ENCODE results near the gene INSR. TPM values are rescaled to one million over a fixed set of nuclear protein-coding genes. Genes with fewer than 3 reads are reported as not detected.
A peak's percentile ranks its signal among the peaks of the same experiment; 100 is the strongest.

Gene INSR
- total and polyA plus RNA-seq, 10 of the 15 experiments (the other 5 are each of a cell fraction or from before 2014, with no cell fraction given), result 4.2 to 34.9 (median 13.6) TPM

DNA sequence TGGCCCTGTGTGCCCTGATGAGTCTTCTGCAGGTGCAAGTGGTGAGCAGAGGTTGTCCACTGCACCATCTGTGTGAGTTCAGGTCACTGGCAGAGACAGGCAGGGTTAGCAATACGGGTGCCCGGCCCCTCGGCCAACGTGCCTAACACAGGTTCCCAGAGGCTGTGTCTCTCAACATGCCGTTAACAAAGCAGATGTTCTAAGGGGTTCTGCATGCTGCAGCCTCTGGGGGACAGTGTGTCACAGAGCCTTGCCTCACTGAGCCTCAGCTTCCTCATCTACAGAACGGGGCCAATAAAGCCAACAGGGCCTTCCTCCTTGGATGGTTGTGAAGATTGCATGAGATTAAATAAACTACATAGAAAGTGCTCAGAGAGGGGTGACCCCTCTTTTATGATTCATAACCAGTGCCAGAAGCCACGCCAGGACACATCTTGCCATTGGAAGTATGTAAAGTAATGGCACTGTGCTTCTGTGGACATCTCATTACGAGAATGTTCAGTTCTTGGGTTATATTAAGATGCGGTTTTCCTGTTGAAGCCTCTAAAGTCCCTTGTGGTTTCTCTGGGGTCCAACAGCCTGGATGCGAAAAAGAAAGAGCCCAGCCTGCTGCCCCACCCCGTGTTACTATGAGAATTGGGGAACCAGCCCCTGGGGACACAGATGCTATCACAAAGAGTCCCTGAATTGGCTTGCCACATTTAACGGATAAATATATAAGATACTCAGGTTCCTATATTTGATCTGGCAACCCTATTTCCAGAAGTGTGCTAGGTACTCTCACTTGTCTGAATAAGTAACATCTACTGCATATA, 43.4 kb upstream of the INSR start (continued):
- TF ChIP-seq, protein P1, sequence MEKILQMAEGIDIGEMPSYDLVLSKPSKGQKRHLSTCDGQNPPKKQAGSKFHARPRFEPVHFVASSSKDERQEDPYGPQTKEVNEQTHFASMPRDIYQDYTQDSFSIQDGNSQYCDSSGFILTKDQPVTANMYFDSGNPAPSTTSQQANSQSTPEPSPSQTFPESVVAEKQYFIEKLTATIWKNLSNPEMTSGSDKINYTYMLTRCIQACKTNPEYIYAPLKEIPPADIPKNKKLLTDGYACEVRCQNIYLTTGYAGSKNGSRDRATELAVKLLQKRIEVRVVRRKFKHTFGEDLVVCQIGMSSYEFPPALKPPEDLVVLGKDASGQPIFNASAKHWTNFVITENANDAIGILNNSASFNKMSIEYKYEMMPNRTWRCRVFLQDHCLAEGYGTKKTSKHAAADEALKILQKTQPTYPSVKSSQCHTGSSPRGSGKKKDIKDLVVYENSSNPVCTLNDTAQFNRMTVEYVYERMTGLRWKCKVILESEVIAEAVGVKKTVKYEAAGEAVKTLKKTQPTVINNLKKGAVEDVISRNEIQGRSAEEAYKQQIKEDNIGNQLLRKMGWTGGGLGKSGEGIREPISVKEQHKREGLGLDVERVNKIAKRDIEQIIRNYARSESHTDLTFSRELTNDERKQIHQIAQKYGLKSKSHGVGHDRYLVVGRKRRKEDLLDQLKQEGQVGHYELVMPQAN (conservative IDR thresholded peaks at IDR 0.05), result no peak; the same call in 1 of the 2 replicates
- peak; percentile 86 for TF ChIP-seq CREM (IDR thresholded peaks at IDR 0.05; ENCODE audit: low read depth)
- TF ChIP-seq CBX5 (IDR thresholded peaks at IDR 0.05; ENCODE audit: low read depth), result no peak
- no peak for TF ChIP-seq NRF1 (conservative IDR thresholded peaks at IDR 0.05; ENCODE audit: low read depth, low read length)
- no peak for TF ChIP-seq SIX5 (IDR thresholded peaks at IDR 0.05; ENCODE audit: low read depth, low read length, severe bottlenecking)
- TF ChIP-seq CHD2 (IDR thresholded peaks at IDR 0.05; ENCODE audit: borderline replicate concordance, low read depth, low read length), result peak; percentile 71; the same call in 1 of the 2 replicates
- TF ChIP-seq USF2 (IDR thresholded peaks at IDR 0.05; ENCODE audit: borderline replicate concordance, low read depth, low read length), result no peak
- peak; percentile 99 for TF ChIP-seq CUX1 (IDR thresholded peaks at IDR 0.05; ENCODE audit: insufficient replicate concordance, low read depth, low read length)
- TF ChIP-seq HSF1 (IDR thresholded peaks at IDR 0.05; ENCODE audit: low read depth, low read length), result no peak
- peak; percentile 100 for TF ChIP-seq RUNX3 (IDR thresholded peaks at IDR 0.05; ENCODE audit: low read length)
- TF ChIP-seq CREB1 (IDR thresholded peaks at IDR 0.05; ENCODE audit: low read depth), result peak; percentile 62
- TF ChIP-seq MTA2 (IDR thresholded peaks at IDR 0.05; ENCODE audit: low read depth), result peak; percentile 95
- no peak for TF ChIP-seq BCLAF1 (IDR thresholded peaks at IDR 0.05)
- TF ChIP-seq JUND (IDR thresholded peaks at IDR 0.05; ENCODE audit: low read depth, low read length), result peak; percentile 43; the same call in 1 of the 2 replicates
- peak; percentile 83 for TF ChIP-seq IRF4 (IDR thresholded peaks at IDR 0.05; ENCODE audit: low read depth, low read length)
- TF ChIP-seq SPI1 (IDR thresholded peaks at IDR 0.05; ENCODE audit: borderline replicate concordance, insufficient read depth, low read depth, low read length), result peak; percentile 51; the same call in 1 of the 2 replicates

Measured in GM12878 (cell line).